H1 (cell line): ENCODE measurements around the gene MAN2A1. TPM values are rescaled to one million over a fixed set of nuclear protein-coding genes. Genes with fewer than 3 reads are reported as not detected.

ENCODE experiments used
- ASH2L ChIP-seq: fragments of 200-600, 300-600 bp; sonication (generic); IDR thresholded peaks from one replicate; pipeline ENCODE4 v1.7.1; 2017; ENCODE audit warnings: low read length
- CBX5 ChIP-seq: fragments of 300-800, 300-1000 bp; sonication (generic); IDR thresholded peaks from 2 replicates; pipeline ENCODE4 v1.7.1; 2016; ENCODE audit warnings: antibody characterized with exemption, low read length, low read depth
- CBX8 ChIP-seq: fragments of 300-800, 300-1000 bp; sonication (generic); IDR thresholded peaks from 2 replicates; pipeline ENCODE4 v1.7.1; 2016; ENCODE audit warnings: low read depth, low read length, borderline replicate concordance
- CHD2 ChIP-seq: IDR thresholded peaks from 2 replicates; pipeline ENCODE4 v1.6.1; 2012; ENCODE audit warnings: low read length, improper control_type of control experiment
- GTF2F1 ChIP-seq: IDR thresholded peaks from 2 replicates; pipeline ENCODE4 v1.6.1; 2012; ENCODE audit warnings: low read depth, low read length, improper control_type of control experiment, borderline replicate concordance
- JUND ChIP-seq: IDR thresholded peaks from 2 replicates; pipeline ENCODE4 v1.6.1; 2011; ENCODE audit warnings: mild to moderate bottlenecking, improper control_type of control experiment, low read length
- MAFK ChIP-seq: IDR thresholded peaks from 2 replicates; pipeline ENCODE4 v1.6.1; 2012; ENCODE audit warnings: low read depth, mild to moderate bottlenecking, improper control_type of control experiment, low read length
- NANOG ChIP-seq: IDR thresholded peaks from 2 replicates; pipeline ENCODE4 v1.6.1; 2011; ENCODE audit warnings: low read length, low read depth, mild to moderate bottlenecking, inconsistent platforms; ENCODE audit not compliant: insufficient read depth, poor library complexity, severe bottlenecking
- POLR2AphosphoS5 ChIP-seq: IDR thresholded peaks from 2 replicates; pipeline ENCODE4 v1.6.1; 2011; ENCODE audit warnings: low read depth, low read length
- RAD21 ChIP-seq, 2 experiments: IDR thresholded peaks in 1 of 2; conservative IDR thresholded peaks in 1 of 2; 2 replicates each; pipeline ENCODE4 v1.6.1; 2011; ENCODE audit warnings: low read depth in 2 of 2, low read length in 2 of 2, improper control_type of control experiment in 1 of 2, inconsistent platforms in 1 of 2, mild to moderate bottlenecking in 1 of 2, moderate library complexity in 1 of 2
- RBBP5 ChIP-seq: IDR thresholded peaks from 2 replicates; pipeline ENCODE4 v1.7.1; 2012; ENCODE audit warnings: low read depth, mild to moderate bottlenecking, inconsistent platforms, low read length, moderate library complexity, borderline replicate concordance
- SAP30 ChIP-seq: fragments of 300-600 bp; sonication (generic); IDR thresholded peaks from 2 replicates; pipeline ENCODE4 v1.7.1; 2012; ENCODE audit warnings: low read length, moderate library complexity, mild to moderate bottlenecking, inconsistent platforms; ENCODE audit not compliant: insufficient read depth, insufficient replicate concordance
- SIX5 ChIP-seq: IDR thresholded peaks from 2 replicates; pipeline ENCODE4 v1.6.1; 2011; ENCODE audit warnings: mild to moderate bottlenecking, low read depth, low read length
- SP1 ChIP-seq: IDR thresholded peaks from 2 replicates; pipeline ENCODE4 v1.6.1; 2011; ENCODE audit warnings: low read depth, low read length
- SRF ChIP-seq: IDR thresholded peaks from 2 replicates; pipeline ENCODE4 v1.6.1; 2011; ENCODE audit warnings: mild to moderate bottlenecking, low read depth, low read length, moderate library complexity
- SUZ12 ChIP-seq: fragments of 200-600 bp; sonication (generic); IDR thresholded peaks from 2 replicates; pipeline ENCODE4 v1.6.1; 2012; ENCODE audit warnings: mild to moderate bottlenecking, inconsistent platforms, low read length, moderate library complexity, mixed read lengths
- TAF7 ChIP-seq: optimal IDR thresholded peaks from 2 replicates; pipeline ENCODE3; 2011; ENCODE audit warnings: low read depth, mild to moderate bottlenecking, inconsistent platforms, low read length, moderate library complexity, borderline replicate concordance
- polyA plus RNA-seq, 7 experiments: library from polyadenylated mRNA; depleted of rRNA in 3 of 7; stranded (reverse) in 5 of 7; unstranded in 2 of 7; fragments of >200 nt in 5 of 7; fragments of 200-250 nt in 2 of 7; gene quantifications; 1 replicate in 5 of 7; 2 replicates in 1 of 7; 4 replicates in 1 of 7; pipeline versions ENCODE4 v1.2.1 to v1.2.3, GENCODE V29; 2011 to 2013; ENCODE audit warnings: missing spikeins in 2 of 7, mixed read lengths in 2 of 7
- total RNA-seq: library from RNA; stranded (reverse); fragmentation: NEBNext Ultra II Directional; extraction: Animal tissue kit (Norgen Biotek cat#: 25700); gene quantifications from 2 replicates; pipeline ENCODE4 v1.2.1, GENCODE V29; 2021
- TF ChIP-seq, protein P1 (sequence below): IDR thresholded peaks from 2 replicates; pipeline ENCODE4 v1.6.1; 2012; ENCODE audit warnings: inconsistent platforms
- TF ChIP-seq, protein P2 (sequence below): IDR thresholded peaks from 2 replicates; pipeline ENCODE4 v1.6.1; 2012; ENCODE audit warnings: inconsistent platforms
- TF ChIP-seq, protein P3 (sequence below), 3 experiments: IDR thresholded peaks; 1 replicate in 2 of 3; 2 replicates in 1 of 3; pipeline versions ENCODE4 v1.5.1 to v1.6.1; 2011; ENCODE audit warnings: low read length in 3 of 3, mild to moderate bottlenecking in 3 of 3, inconsistent platforms in 2 of 3, low read depth in 1 of 3, moderate library complexity in 1 of 3; ENCODE audit not compliant: insufficient read depth in 1 of 3; ENCODE audit errors: control extremely low read depth in 1 of 3

MAN2A1 gene
- total and polyA plus RNA-seq, 2 of the 8 experiments (the other 6 are each of a cell fraction or from before 2014, with no cell fraction given), result 29.1 to 102 TPM

DNA sequence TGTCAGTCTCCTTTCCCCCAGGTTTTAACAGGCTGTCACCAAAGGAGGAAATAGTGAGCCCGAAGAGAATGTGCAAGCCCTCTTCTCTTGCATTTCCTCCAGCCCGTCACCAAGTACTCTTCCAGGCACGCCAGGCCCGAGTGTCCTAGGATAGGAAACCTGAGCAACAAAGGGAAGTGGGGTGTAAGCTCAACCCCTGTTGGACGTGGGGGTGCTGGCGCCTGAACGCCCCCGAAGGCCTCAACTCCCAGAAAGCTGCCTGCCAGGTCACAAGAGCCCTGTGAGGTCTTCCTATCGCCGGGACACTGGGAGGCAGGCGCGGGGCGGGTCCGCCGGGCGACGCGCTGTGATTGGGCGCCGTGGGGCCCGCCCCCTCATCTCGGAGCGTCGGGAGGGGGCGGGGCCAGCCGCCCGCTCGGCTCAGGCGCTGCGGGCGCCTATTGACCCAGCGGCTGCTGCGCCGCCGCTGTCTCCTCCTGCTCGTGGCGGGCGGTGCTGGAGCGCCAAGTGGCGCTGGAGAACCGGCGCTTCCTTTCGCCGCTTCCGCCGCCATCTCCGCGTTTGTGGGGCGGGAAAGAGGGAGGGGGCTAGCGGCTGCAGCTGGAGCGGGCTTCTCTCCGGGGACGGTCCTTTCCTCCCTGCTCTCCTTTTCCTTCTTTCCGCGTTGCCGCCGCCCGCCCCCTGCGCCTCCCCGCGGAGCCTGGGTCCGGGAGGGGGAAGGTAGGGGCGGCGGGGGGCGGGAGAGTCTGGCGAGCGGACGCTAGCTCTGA, 572 bp upstream of the MAN2A1 start (continued):
- TF ChIP-seq TAF7 (no peak), SUZ12 (no peak), CHD2 (no peak), RBBP5 (no peak), SP1 (peak; percentile 68; the same call in 1 of the 2 replicates), POLR2AphosphoS5 (peak; percentile 70; the same call in 1 of the 2 replicates), CBX8 (no peak), MAFK (no peak), NANOG (no peak), GTF2F1 (no peak; the same call in 1 of the 2 replicates), SIX5 (no peak), CBX5 (no peak), SRF (0 out of 2 replicates have a peak, but pooled peaks have one; percentile 4), ASH2L (peak; percentile 12), RAD21 (IDR thresholded peaks at IDR 0.05 in 1 of 2, conservative IDR thresholded peaks at IDR 0.05 in 1 of 2; ENCODE audit: low read depth in 2 of 2, low read length in 2 of 2) (peak in 1 of 2 experiments; percentile 32; a peak in 2 of 4 replicates), JUND (no peak), SAP30 (no peak)
- TF ChIP-seq, protein P1, sequence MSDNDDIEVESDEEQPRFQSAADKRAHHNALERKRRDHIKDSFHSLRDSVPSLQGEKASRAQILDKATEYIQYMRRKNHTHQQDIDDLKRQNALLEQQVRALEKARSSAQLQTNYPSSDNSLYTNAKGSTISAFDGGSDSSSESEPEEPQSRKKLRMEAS, result peak; percentile 64
- TF ChIP-seq, protein P2, sequence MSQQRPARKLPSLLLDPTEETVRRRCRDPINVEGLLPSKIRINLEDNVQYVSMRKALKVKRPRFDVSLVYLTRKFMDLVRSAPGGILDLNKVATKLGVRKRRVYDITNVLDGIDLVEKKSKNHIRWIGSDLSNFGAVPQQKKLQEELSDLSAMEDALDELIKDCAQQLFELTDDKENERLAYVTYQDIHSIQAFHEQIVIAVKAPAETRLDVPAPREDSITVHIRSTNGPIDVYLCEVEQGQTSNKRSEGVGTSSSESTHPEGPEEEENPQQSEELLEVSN, result peak; percentile 13; the same call in 1 of the 2 replicates
- TF ChIP-seq, protein P3, sequence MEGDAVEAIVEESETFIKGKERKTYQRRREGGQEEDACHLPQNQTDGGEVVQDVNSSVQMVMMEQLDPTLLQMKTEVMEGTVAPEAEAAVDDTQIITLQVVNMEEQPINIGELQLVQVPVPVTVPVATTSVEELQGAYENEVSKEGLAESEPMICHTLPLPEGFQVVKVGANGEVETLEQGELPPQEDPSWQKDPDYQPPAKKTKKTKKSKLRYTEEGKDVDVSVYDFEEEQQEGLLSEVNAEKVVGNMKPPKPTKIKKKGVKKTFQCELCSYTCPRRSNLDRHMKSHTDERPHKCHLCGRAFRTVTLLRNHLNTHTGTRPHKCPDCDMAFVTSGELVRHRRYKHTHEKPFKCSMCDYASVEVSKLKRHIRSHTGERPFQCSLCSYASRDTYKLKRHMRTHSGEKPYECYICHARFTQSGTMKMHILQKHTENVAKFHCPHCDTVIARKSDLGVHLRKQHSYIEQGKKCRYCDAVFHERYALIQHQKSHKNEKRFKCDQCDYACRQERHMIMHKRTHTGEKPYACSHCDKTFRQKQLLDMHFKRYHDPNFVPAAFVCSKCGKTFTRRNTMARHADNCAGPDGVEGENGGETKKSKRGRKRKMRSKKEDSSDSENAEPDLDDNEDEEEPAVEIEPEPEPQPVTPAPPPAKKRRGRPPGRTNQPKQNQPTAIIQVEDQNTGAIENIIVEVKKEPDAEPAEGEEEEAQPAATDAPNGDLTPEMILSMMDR (IDR thresholded peaks at IDR 0.05; ENCODE audit: control extremely low read depth in 1 of 3, insufficient read depth in 1 of 3, low read depth in 1 of 3, low read length in 3 of 3), result peak in 1 of 3 experiments; percentile 10; a peak in 1 of 4 replicates
